ENCODE measurements around the gene FIP1L1. TPM values are rescaled to one million over a fixed set of nuclear protein-coding genes. Genes with fewer than 3 reads are reported as not detected.

FIP1L1 gene
- total RNA-seq, 1 donor from 2014 or later, result 56.6 TPM

- Histone ChIP-seq H3K27me3 (ENCODE audit: control insufficient read depth, insufficient read depth, low read length) (no peaks in the 10 kb centered on the region), H3K36me3 (ENCODE audit: control insufficient read depth, insufficient read depth, low read length) (no peaks in the 10 kb centered on the region), H3K4me3 (ENCODE audit: low read depth, low read length) (no peak overlapping the region)
- DNase-seq (ENCODE audit: low read depth), result no peak
- TF ChIP-seq CTCF (IDR thresholded peaks at IDR 0.05; ENCODE audit: insufficient read depth, low read length, poor library complexity, severe bottlenecking), result no peak
These were observed 102.5 kb downstream of the FIP1L1 start for GRCh38 chr4:53479736-53480525.

GRCh38 chr4:53480909-53481308 lies 103.5 kb downstream of the FIP1L1 start:
- Histone ChIP-seq H3K4me3 (ENCODE audit: low read depth, low read length) (no peak overlapping the region), H3K27me3 (ENCODE audit: control insufficient read depth, insufficient read depth, low read length) (no peaks in the 10 kb centered on the region), H3K36me3 (ENCODE audit: control insufficient read depth, insufficient read depth, low read length) (no peaks in the 10 kb centered on the region)
- no peak for TF ChIP-seq CTCF (IDR thresholded peaks at IDR 0.05; ENCODE audit: insufficient read depth, low read length, poor library complexity, severe bottlenecking)
- DNase-seq (ENCODE audit: low read depth), result no peak

DNA sequence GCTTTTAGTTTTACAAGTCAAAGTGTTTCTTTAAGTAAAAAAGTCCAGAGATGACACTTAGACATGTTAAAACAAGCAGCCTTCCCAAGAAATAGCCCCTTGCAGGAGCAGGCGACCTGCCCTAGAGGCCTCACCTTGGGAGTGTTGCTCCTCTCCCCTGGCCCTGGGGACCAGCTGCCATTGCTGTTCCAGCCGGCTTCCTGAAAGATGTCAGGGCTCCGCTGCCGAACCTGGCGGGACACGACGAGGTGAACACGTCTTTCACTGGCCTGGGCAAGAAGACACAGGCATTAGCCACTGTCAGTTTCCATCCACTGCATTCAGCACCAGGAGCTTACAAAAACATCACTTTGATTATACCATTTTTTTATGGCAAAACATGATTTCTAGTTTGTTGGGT lies 104.1 kb downstream of the FIP1L1 start:
- DNase-seq (ENCODE audit: low read depth), result no peak
- Histone ChIP-seq H3K27me3 (ENCODE audit: control insufficient read depth, insufficient read depth, low read length) (no peaks in the 10 kb centered on the region), H3K36me3 (ENCODE audit: control insufficient read depth, insufficient read depth, low read length) (no peaks in the 10 kb centered on the region), H3K4me3 (ENCODE audit: low read depth, low read length) (no peak overlapping the region)
- no peak for TF ChIP-seq CTCF (IDR thresholded peaks at IDR 0.05; ENCODE audit: insufficient read depth, low read length, poor library complexity, severe bottlenecking)

DNA sequence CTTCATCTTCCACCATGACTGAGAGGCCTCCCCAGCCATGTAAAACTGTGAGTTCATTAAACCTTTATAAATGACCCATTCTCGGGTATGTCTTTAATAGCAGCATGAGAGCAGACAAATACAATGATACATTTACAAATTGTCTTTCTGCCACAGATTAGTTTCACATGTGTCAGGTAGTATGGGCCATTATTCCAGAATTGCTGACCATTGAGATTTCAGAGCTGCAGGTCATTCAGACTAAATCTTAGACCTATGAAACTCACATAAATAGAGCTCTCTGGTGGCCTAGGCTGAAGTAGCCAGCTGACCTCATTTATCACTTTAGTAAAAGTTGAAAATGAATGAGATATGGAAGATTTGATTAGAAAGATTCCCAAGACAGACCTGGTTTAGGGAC lies 105.8 kb downstream of the FIP1L1 start:
- no peaks in the 10 kb centered on the region for H3K36me3 ChIP-seq (ENCODE audit: control insufficient read depth, insufficient read depth, low read length)
- no peak for DNase-seq (ENCODE audit: low read depth)

GRCh38 chr4:53484911-53485657 lies 107.6 kb downstream of the FIP1L1 start:
- Histone ChIP-seq H3K4me3 (ENCODE audit: low read depth, low read length) (no peak overlapping the region), H3K36me3 (ENCODE audit: control insufficient read depth, insufficient read depth, low read length) (no peaks in the 10 kb centered on the region), H3K27me3 (ENCODE audit: control insufficient read depth, insufficient read depth, low read length) (no peaks in the 10 kb centered on the region)
- DNase-seq (ENCODE audit: low read depth), result no peak
- TF ChIP-seq CTCF (IDR thresholded peaks at IDR 0.05; ENCODE audit: insufficient read depth, low read length, poor library complexity, severe bottlenecking), result no peak

More for the DNA sequence above, 105.8 kb downstream of the FIP1L1 start:
- TF ChIP-seq CTCF (IDR thresholded peaks at IDR 0.05; ENCODE audit: insufficient read depth, low read length, poor library complexity, severe bottlenecking), result no peak
- no peak overlapping the region for H3K4me3 ChIP-seq (ENCODE audit: low read depth, low read length)
- H3K27me3 ChIP-seq (ENCODE audit: control insufficient read depth, insufficient read depth, low read length), result no peaks in the 10 kb centered on the region

All from kidney epithelial cell (primary cell).